Left colon (tissue), 2 donors: Measurements from ENCODE around the gene PLEKHG4B. TPM values are rescaled to one million over a fixed set of nuclear protein-coding genes. Genes with fewer than 3 reads are reported as not detected.

Experiments used
- ATAC-seq: fragments of 200-7000 bp; cut with Tn5 transposase; one replicate; pipeline ENCODE4 v1.9.1; 2020; ENCODE audit warnings: mild to moderate bottlenecking, moderate library complexity
- DNase-seq, 2 donors: peaks; one replicate each; pipeline ENCODE4 v3.0.0-alpha.2; 2020
- intact Hi-C, 2 donors: fragments of 100-400 bp; cut with DNase I in 1 of 2; cut with micrococcal nuclease in 1 of 2; formaldehyde crosslinking; loops; one replicate each; pipeline versions ENCODE4 v1.11.2 to v1.14.0; 2022; cut with DNase I, micrococcal nuclease
- total RNA-seq, 2 donors: library from RNA; stranded (reverse); fragmentation: NEBNext Ultra II Directional; extraction: Animal tissue kit (Norgen Biotek cat#: 25700); gene quantifications; one replicate each; pipeline ENCODE4 v1.2.1, GENCODE V29; 2021
- donor health status: DM: no; HTN: no; CAD: no.
- donor health status: DM: yes; HTN: yes; CAD: no.

The PLEKHG4B gene
- total RNA-seq, 2 donors from 2014 or later: 0.39 TPM; not detected in 1

DNA sequence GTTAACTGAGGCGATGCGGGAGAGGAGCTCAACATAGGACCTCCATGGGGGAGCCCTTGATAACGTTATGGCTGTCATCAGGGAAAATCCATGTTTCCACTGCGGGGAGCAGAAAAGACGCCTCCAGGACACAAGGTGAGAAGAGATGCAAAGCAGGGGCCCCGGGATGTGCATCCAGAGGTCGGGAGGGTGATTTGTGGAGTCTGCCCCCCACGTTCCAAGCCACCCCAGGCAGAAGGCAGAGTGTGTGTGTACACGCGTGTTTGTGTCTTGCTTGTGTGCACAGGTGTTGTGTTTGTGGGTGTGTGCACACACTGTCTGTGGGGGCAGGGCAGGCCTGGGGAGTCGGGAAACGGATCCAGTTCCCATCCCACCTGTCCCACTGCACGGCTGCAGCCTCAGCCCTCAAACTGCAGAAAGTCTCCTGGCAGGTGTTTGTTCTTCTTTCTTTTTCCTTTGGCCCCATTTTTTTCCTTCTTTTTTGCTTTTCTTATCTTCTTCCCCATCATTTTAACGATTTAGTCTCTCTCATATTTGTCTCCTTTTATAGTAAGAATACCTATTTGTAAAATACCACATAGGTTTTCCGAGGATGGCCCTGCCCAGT, 17.4 kb upstream of the PLEKHG4B start:
- ATAC-seq (no peak), DNase-seq (no peak)

DNA sequence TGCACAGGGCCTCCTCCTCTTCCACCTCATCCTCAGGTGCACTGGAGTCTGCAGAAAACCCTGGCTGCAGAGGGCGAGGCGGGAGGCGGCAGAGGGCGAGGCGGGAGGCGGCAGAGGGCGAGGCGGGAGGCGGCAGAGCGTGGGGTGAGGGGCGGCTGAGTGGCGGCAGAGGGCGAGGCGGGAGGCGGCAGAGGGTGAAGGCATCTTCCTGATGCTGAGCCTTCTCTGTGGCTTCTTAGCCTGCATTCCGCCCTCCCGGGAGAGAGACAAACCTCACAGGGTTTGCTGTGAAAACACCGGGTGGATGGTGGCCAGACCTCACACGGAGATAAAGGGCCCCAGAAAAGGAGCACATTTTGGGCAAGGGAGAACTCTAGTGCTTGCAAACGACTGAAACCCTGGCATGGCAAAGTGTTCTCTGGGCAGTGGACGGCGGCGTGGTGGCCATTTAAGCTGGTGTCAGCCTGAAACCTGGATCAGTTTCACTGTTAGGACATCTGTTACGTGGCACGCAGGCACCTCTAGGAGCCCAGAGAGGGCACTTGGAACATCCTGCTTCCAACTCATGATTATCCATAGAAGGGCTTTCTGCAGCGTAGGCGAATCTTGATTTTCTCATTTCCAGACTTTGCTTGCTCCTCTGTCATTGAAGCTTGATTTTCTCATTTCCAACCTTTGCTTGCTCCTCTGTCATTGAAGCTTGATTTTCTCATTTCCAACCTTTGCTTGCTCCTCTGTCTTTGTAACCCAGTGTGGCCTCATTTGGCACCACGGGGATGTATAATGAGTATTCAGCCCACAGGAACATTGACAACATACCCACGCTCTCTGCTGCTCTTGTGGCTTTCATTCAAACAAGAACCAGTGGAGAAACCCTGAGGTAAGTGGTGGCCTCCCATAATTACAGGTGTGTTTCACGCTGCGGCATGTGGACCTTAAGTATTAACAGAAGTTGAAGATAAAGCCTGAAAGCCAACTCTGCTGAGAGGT, 16.3 kb upstream of the PLEKHG4B start:
- no peak for ATAC-seq

More for the DNA sequence above, 17.4 kb upstream of the PLEKHG4B start:
- intact Hi-C loops: no loop called here

DNA sequence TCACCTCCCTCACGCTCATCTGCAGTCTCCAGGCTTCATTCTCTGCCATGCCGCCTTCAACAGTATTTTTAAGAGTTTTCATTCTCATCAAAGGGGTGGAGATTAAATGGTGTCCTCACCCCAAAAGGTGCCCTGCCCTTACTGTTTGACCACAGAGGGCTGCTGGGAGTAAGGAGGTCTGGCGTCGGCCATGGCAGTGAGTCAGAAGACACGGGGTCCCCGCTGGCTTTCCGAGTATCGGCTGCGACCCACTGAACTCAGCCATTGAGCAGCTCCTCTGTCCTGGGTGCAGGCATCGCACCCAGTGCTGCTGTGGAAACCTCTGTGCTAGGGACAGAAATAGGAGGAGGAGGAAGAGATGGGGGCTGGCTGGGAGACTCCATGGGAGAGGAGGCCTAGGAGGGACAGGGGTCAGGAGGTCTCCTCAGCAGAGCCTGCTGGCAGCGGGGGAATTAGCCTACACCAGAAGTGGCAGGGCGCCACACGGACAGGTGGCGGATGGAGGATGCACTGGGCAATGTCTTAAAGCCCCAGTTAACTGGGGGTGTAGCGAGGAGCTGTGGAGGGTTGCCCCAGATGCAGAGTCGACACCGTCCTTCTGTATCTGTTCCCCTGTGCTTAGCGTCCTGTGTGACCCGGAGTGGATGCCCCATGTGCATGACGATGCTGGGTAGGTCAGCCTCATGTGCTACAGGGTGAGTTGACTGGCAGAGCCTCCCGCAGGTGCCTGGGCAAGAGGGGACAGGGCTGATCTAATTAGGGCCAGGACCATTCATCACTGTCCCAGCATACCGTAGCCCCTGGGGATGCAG, 15.4 kb upstream of the PLEKHG4B start:
- DNase-seq (no peak), ATAC-seq (no peak)
- intact Hi-C loops: no loop called here

More for the DNA sequence above, 16.3 kb upstream of the PLEKHG4B start:
- DNase-seq: no peak
- intact Hi-C loops: no loop called here

DNA sequence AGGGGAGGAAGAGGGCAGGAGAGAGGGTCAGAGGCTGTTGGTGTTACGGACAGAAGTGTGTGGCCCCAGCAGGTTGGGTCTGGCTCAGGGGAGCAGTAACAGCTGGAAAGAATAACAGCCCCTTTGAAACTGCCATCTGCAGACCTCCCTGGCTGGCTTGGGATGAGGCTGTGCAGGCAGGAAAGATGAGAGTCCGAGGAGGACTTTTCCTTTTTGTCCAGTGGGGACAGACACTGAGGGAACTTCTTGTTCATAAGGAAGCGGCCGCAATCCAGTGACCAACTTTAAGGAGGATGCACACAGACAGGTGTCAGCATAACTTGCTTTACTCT, 14.8 kb upstream of the PLEKHG4B start:
- no peak for ATAC-seq
- intact Hi-C loops: no loop called here
- no peak for DNase-seq

GRCh38 chr5:77546-77945, 14.4 kb upstream of the PLEKHG4B start:
- no peak for ATAC-seq
- intact Hi-C loops: no loop called here

DNA sequence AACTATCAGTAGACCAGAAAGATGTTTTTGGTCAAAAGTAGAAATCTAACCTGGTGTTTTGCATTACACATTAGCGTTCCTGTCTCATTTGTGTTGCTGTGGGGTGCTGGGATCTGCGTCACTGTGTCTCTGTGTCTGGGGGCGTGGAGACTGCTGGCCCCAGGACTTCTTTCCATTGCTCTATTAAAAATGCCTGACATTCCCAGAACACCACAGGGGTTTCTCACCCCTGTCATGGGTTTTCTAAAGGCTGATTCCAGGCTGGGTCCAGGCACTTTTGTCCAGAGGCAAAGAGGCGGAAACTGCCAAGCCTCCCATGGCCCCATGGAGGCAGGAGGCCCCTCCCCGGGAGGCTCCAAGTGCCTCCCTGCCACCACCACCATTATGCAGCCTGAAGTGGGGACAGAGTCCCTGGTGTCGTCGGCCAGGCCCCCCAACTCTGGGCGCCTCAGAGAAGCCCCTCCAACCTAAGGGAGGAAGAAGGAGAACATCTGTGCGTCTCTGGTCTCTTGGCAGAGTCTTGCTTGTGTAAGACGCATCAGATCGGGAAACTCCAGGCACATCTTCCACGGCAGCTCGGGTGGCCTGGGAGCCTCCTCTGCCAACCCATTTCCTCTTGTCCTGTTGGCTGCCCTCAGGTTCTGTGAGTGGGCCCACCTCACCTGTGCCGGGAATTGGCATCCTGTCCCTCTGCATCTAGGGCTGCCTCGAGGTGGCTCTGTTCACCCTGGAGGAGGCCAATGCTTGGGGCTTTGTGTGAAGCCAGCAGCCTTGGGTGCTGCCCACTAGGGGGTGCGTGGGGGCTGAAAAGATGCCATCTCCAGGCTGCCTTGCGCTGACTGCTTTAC, 13.8 kb upstream of the PLEKHG4B start:
- ATAC-seq: no peak

More at GRCh38 chr5:77546-77945, 14.4 kb upstream of the PLEKHG4B start:
- DNase-seq: no peak

GRCh38 chr5:78805-79149, 13.2 kb upstream of the PLEKHG4B start:
- ATAC-seq: no peak
- no peak for DNase-seq
- intact Hi-C loops: no loop called here

More for the DNA sequence above, 13.8 kb upstream of the PLEKHG4B start:
- intact Hi-C loops: no loop called here
- DNase-seq: peak in 1 of 2 donors; percentile 25

DNA sequence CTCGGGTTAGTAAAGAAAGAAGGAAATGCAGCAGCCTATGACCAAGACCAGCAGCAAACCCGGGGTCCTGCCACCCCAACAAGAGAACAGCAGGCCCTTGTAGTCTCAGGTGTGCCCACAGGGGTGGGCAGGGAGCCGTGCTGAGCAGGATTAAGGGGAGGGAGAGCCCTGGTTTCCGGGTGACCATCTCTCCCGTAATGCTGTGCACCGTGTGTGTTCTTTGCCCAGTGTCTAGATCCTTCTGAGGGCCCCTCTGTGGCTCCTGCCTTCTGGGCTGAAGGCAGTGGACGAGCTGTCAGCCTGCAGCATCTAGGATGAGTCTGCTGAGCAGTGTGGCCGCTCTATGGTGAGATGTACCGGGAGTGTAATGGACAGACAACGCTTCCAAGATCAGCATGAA, 12.7 kb upstream of the PLEKHG4B start:
- ATAC-seq (no peak), DNase-seq (no peak)
- intact Hi-C loops: no loop called here

- intact Hi-C loops: no loop called here
- ATAC-seq: no peak
- DNase-seq: no peak
Observed at GRCh38 chr5:79821-80220, 12.1 kb upstream of the PLEKHG4B start.

GRCh38 chr5:81391-82021, 10.5 kb upstream of the PLEKHG4B start:
- DNase-seq (no peak), ATAC-seq (no peak)
- intact Hi-C loops: no loop called here

- intact Hi-C loops: no loop called here
- no peak for DNase-seq
- ATAC-seq: no peak
Observed at GRCh38 chr5:82097-82496, 9.9 kb upstream of the PLEKHG4B start.

DNA sequence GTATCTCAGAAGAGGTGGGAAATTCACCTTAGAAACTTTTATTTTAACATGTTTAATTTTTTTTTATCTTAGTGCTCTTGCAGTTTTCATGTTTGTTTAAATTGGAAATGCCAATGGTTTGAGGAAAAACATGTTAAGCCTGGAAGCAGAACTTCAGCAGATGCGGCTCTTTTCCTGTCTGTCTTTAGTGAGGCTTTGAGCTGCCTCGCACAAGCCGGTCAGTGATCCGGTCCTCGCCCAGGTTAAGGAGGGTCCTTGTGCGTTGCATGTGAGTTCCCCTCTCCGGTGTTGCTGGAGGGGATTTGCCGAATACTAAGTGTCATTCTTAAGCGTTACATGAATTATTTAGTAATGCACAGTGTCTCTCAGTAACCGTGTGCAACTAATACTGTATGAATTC, 9.4 kb upstream of the PLEKHG4B start:
- no peak for ATAC-seq
- intact Hi-C loops: no loop called here
- no peak for DNase-seq

GRCh38 chr5:83029-83428, 8.9 kb upstream of the PLEKHG4B start:
- DNase-seq (no peak), ATAC-seq (no peak)
- intact Hi-C loops: no loop called here

GRCh38 chr5:85334-85995, 6.5 kb upstream of the PLEKHG4B start:
- intact Hi-C loops: no loop called here
- DNase-seq (no peak), ATAC-seq (no peak)

GRCh38 chr5:89337-90286, 2.4 kb upstream of the PLEKHG4B start:
- no peak for ATAC-seq
- intact Hi-C loops: no loop called here
- no peak for DNase-seq

DNA sequence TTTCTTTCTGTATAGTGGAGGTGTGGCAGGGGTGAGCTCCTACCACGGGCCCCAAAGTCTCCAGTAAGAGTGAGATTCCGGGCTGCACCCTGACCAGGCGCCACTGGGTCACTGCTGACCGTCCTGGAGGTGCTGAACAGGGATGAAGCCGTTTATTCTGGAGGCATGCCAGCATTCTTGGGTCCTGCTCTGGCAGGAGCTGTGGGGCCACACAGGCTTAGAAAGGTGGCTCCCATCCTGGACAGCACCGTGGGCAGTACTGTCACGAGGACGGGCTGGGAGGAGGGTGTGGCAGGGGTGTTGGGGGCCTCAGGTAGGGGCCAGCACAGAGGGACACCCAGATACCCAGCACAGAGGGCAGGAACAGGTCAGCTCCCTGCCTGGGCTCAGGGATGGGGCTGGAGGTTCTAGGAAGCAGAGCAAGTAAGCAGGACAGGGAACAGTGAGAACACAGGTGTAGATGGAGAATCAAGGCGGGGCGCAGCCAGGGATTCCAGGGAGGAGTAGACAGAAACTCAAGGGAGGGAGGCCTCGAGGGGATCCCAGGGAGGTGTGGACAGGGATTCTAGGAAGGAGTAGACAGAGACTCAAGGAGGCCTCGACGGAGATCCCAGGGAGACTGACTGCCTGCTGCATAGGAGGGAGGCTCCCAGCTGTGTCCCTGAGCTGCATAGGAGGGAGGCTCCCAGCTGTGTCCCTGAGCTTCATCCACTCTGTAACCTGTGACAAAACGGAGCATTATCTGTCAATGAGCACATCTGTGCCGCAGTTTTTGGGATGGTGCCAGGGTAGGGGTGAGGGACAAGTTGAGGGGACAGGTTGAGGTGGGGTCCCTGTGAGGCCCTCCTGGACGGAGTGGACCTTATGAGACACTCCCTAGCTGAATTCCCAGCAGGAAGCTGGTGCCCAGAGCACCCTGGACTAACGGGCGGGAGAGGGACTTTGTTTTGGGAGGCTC, 1.1 kb upstream of the PLEKHG4B start:
- ATAC-seq (no peak), DNase-seq (no peak)
- intact Hi-C loops: no loop called here
